SK-N-SH (cell line): ENCODE measurements around the gene PRND.

Experiments used
- GABPA ChIP-seq: IDR thresholded peaks from 2 replicates; pipeline ENCODE4 v1.4.0; 2012; ENCODE audit warnings: low read depth, mild to moderate bottlenecking
- PBX3 ChIP-seq: IDR thresholded peaks from 2 replicates; pipeline ENCODE4; 2012

GRCh38 chr20:4717816-4718570 lies 3.7 kb upstream of the PRND start:
- TF ChIP-seq GABPA (no peak), PBX3 (no peak)
